Activated T-cell treated with anti-CD3 and anti-CD28 coated beads, Interleukin-2, amount 50 U/mL, for 4 hours (primary cell): ENCODE data around the gene LZTS3. TPM values are rescaled to one million over a fixed set of nuclear protein-coding genes. Genes with fewer than 3 reads are reported as not detected.
"Not testable (repeated sequence)": the region's sequence is repeated elsewhere in the genome, so short reads cannot be mapped to it uniquely, and the experiment has no call there.

Experiments
- ATAC-seq, 2 donors: fragments of 200-7000 bp; cut with Tn5 transposase; one replicate each; pipeline ENCODE4 v1.10.0; 2021
- DNase-seq: peaks from one replicate; pipeline ENCODE4 v3.0.0-alpha.2; 2020
- H3K27me3 Mint-ChIP-seq: one replicate; pipeline ENCODE4 v1.8.0; 2021; ENCODE audit warnings: low read depth, mixed read lengths
- H3K36me3 Mint-ChIP-seq: one replicate; pipeline ENCODE4 v1.8.0; 2022; ENCODE audit warnings: mixed read lengths; ENCODE audit not compliant: insufficient read depth
- H3K4me1 Mint-ChIP-seq: one replicate; pipeline ENCODE4 v1.8.0; 2021; ENCODE audit warnings: low read depth, mixed read lengths
- H3K4me3 Mint-ChIP-seq: one replicate; pipeline ENCODE4 v1.8.0; 2021; ENCODE audit warnings: mild to moderate bottlenecking, moderate library complexity, mixed read lengths
- H3K9me3 Mint-ChIP-seq: one replicate; pipeline ENCODE4 v1.8.0; 2021; ENCODE audit warnings: mixed read lengths
- total RNA-seq, 3 donors: library from RNA; stranded (reverse); gene quantifications; one replicate each; pipeline ENCODE4 v1.2.1, GENCODE V29; 2021

LZTS3 gene
- total RNA-seq, 3 donors from 2014 or later = 0.46 to 1.1 (median 0.61) TPM

DNA sequence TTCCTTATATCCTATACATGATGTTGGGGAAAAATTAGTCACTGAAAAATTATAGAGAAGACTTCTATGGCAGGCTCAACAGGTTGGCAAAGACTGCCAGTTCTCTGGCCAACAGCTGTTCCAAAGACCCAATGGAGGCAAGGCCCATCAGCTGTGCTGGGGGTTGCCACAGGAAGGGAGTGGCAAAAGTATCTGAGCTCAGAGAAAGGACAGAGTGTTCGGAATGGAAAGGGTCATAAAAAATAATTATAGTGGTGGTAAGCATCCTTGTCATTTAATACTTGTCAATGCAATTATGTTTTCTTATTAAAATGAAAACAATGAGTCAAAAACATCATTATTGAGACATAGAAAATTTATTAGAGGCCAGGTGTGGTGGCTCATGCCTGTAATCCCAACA, 49.8 kb downstream of the LZTS3 start:
- Mint-ChIP-seq H3K36me3 (peaks cover 20% of the 10 kb centered on the region), H3K9me3 (no peaks in the 10 kb centered on the region), H3K4me1 (peaks cover 41% of the 10 kb centered on the region)

DNA sequence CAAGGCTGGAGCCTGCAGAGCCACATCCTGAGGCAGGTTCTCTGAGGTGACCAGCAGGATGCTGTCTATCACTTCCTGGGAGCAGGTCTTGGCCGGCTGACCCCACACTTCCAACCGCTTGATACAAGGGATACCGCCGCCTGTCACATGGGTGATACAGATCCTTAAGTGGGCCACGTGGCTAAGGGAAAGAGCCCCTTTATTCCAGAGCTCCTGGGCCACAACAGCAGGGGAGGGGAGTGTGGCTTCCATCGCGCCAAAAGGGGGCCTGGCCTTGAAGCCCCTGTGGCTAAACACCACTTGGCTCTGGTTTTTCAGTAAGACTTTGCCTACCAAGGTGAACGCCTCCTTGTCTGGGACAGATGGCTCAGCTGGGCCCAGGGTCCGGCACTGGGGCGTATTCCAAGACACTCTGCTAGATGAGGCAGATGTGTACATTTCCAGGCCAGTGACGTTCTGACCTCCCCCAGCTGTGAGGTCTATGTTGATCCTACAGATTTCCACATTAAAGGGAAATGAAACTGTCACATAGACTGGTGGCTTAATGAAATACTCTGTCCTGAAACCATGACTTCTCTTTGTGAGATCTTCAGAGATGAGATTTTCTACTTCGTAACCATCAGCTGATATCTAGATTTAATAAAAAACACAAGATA, 51.3 kb downstream of the LZTS3 start:
- ATAC-seq = no peak
- no peaks in the 10 kb centered on the region for H3K27me3 Mint-ChIP-seq
- no peak for DNase-seq
- peaks cover 20% of the 10 kb centered on the region for H3K36me3 Mint-ChIP-seq
- no peaks in the 10 kb centered on the region for H3K9me3 Mint-ChIP-seq
- no peak overlapping the region for H3K4me3 Mint-ChIP-seq
- peaks cover 44% of the 10 kb centered on the region for H3K4me1 Mint-ChIP-seq

More for the DNA sequence above, 49.8 kb downstream of the LZTS3 start:
- no peak for ATAC-seq
- DNase-seq = no peak
- H3K4me3 Mint-ChIP-seq = no peak overlapping the region
- no peaks in the 10 kb centered on the region for H3K27me3 Mint-ChIP-seq

DNA sequence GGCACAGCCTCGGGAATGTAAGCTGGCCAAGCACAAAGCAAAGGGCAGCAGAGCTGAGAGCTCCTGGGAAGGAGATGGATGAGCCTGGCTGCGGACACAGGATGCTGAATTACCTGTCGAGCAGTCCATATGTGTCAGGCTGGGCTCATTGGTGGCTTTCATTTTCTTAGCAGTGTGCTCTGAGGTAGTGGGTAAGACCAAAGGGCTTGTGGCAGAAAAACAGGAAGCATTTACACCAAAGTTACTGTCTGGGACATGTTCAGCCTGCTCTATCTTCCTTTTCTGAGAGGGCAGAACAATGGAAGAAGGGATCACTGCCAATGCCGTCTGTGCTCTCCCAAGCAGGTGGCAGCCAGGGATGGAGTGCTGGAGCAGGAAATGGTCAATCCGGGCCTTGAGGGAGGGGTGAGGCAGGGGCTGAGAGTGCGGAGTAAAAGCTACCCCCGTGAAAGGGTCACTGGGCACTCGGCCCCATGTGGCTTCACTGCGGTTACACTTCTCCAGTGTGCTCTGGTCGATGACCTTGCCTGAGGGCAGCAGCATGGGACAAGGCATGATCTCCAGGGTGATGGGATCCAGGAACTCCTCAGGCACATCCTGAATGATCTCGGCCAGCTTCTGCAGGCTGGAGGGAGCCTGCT, 52.0 kb downstream of the LZTS3 start:
- DNase-seq = no peak
- peak in 1 of 2 donors; percentile 31 for ATAC-seq
- Mint-ChIP-seq H3K4me1 (peaks cover 44% of the 10 kb centered on the region), H3K4me3 (peak overlapping the region; percentile 42), H3K36me3 (peaks cover 20% of the 10 kb centered on the region), H3K27me3 (no peaks in the 10 kb centered on the region), H3K9me3 (no peaks in the 10 kb centered on the region)

DNA sequence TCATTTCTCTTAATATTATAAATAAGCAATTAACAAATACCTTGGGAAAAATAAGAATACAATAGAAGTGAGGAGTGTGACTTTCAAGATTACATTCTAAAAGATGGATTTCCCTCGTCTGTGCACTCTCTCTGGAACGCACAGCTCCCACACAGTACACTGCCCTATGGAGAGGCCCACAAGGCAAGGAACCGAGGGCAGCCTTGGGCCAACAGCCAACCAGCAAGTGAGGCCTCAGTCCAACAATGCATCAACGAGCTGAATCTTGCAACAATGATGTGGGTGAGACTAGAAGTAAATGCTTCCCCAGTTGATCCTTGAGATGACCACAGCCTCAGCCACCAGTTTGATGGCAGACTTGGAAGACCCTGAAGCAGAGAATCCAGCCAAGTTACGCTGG, 54.3 kb downstream of the LZTS3 start:
- H3K4me1 Mint-ChIP-seq = peaks cover 51% of the 10 kb centered on the region
- peaks cover 24% of the 10 kb centered on the region for H3K36me3 Mint-ChIP-seq
- no peaks in the 10 kb centered on the region for H3K9me3 Mint-ChIP-seq

DNA sequence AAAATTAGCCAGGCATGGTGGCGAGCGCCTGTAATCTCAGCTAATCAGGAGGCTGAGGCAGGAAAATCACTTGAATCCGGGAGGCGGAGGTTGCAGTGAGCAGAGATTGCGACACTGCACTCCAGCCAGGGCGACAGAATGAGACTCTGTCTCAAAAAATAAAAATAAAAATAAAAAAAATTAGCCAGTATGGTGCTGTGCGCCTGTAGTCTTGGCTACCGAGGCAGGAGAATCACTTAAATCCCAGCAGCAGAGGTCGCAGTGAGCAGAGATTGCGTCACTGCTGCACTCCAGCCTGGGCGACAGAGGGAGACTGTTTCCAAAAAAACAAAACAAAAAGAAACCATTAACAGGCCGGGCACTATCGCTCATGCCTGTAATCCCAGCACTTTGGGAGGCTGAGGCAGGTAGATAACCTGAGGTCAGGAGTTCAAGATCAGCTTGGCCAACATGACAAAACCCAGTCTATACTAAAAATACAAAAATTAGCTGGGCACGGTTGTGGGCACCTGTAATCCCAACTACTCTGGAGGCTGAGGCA, 55.4 kb downstream of the LZTS3 start:
- DNase-seq (peak; percentile 31), ATAC-seq (peak; percentile 49 to 66)
- H3K4me1 Mint-ChIP-seq = peaks cover 45% of the 10 kb centered on the region
- not testable (repeated sequence) for H3K4me3 Mint-ChIP-seq, H3K27me3 Mint-ChIP-seq, H3K9me3 Mint-ChIP-seq
- H3K36me3 Mint-ChIP-seq = peaks cover 29% of the 10 kb centered on the region

More for the DNA sequence above, 54.3 kb downstream of the LZTS3 start:
- no peak overlapping the region for H3K4me3 Mint-ChIP-seq
- ATAC-seq = no peak
- no peak for DNase-seq
- H3K27me3 Mint-ChIP-seq = no peaks in the 10 kb centered on the region

DNA sequence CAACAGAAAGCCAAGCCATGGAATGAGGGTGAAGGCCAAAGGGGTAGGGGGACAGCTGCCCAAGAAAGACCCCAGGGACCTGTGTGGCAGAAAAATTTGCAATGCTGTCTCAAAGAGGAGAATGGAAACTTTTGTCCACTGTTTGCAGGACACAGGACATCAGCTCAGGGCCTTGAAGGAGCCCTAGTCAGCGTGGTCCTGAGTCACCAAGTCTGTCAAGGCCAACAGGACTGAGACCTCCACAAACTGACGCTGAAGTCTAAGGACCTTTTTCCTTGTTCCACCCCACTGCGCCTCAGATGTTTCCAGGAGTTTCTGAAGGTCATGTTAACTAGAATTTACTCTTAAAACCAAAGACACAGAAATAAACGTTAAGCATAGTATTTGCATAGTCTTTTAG, 57.0 kb downstream of the LZTS3 start:
- peaks cover 29% of the 10 kb centered on the region for H3K4me1 Mint-ChIP-seq
- no peak for DNase-seq
- H3K36me3 Mint-ChIP-seq = peaks cover 24% of the 10 kb centered on the region
- H3K4me3 Mint-ChIP-seq = no peak overlapping the region
- H3K27me3 Mint-ChIP-seq = no peaks in the 10 kb centered on the region
- H3K9me3 Mint-ChIP-seq = no peaks in the 10 kb centered on the region
- ATAC-seq = no peak

DNA sequence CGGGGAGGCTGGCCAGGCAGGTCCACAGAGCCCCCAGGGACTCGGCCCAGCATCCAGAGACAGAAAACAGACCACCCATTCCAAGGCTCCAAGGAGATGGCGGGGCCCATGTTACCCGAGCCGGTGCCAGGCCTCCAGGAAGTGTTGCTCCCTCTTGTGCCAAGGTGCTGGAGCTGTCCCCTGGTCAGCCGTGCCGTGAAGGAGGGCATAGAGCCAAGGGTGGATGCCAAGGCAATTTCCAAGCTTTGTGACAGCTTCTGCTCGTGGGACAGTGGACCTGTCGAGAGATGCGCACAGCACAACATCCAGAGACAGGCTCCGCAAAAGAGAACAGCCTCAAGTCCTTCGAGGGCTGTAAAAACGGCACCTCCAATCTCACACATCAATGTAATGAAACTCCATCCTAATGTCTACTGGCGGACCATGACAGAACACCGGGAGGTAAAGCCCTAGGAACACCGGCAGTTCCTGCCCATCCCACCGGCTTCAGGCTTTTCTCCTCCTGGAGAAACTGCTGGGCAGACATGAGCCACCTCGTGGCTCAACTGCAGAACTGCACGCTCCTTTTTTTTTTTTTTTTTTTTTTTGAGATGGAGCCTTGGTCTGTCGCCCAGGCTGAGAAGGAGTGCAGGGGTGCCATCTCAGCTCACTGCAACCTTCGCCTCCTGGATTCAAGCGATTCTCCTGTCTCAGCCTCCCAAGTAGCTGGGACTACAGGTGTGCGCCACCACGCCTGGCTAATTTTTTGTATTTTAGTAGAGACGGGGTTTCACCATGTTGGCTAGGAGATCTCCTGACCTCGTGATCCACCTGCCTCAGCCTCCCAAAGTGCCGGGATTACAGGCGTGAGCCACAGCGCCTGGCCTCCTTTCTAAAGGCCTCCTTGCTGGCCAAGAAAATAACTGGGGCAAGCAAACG, 57.9 kb downstream of the LZTS3 start:
- Mint-ChIP-seq H3K4me1 (peaks cover 20% of the 10 kb centered on the region), H3K9me3 (no peaks in the 10 kb centered on the region), H3K27me3 (no peaks in the 10 kb centered on the region), H3K4me3 (no peak overlapping the region), H3K36me3 (peaks cover 21% of the 10 kb centered on the region)
- no peak for ATAC-seq
- DNase-seq = no peak

Other genes starting within 250 kb of the LZTS3 start
- 1 to 10 TPM in 1 of 3 donors, under 1 TPM in 2; 0.46 to 3.0 (median 0.90) TPM for gene GNRH2, start 129.9 kb downstream of the LZTS3 start, total RNA-seq
- gene MRPS26, start 127.5 kb downstream of the LZTS3 start, total RNA-seq = 100 to 1,000 TPM; 117 to 148 (median 124) TPM
- gene OXT, start 101.9 kb downstream of the LZTS3 start, total RNA-seq = under 1 TPM in 1 of 3 donors, not detected in 2; 0.60 TPM
- not detected for gene AVP, start 88.8 kb downstream of the LZTS3 start, total RNA-seq
- gene FASTKD5, start 13.7 kb downstream of the LZTS3 start, total RNA-seq = 10 to 100 TPM; 27.7 to 29.9 (median 28.0) TPM
- gene UBOX5, start 13.7 kb downstream of the LZTS3 start, total RNA-seq = 1 to 10 TPM; 4.1 to 5.7 (median 5.2) TPM
- gene DDRGK1, start 31.1 kb upstream of the LZTS3 start, total RNA-seq = 10 to 100 TPM; 65.4 to 75.8 (median 68.9) TPM
- 100 to 1,000 TPM; 106 to 138 (median 130) TPM for gene ITPA, start 35.9 kb upstream of the LZTS3 start, total RNA-seq
- gene SLC4A11, start 65.6 kb upstream of the LZTS3 start, total RNA-seq = 1 to 10 TPM; 1.3 to 3.1 (median 1.4) TPM
- gene DNAAF9, start 234.1 kb upstream of the LZTS3 start, total RNA-seq = 1 to 10 TPM in 1 of 3 donors, under 1 TPM in 2; 0.78 to 1.1 (median 0.79) TPM